Measurements from ENCODE around the gene RLN3. TPM values are rescaled to one million over a fixed set of nuclear protein-coding genes. Genes with fewer than 3 reads are reported as not detected.

The RLN3 gene
- total and polyA plus RNA-seq, 9 of the 15 experiments (the other 6 are each of a cell fraction or from before 2014, with no cell fraction given) = 0.31 to 1.2 (median 0.71) TPM; not detected in 6

GRCh38 chr19:14073261-14073924 lies 45.4 kb downstream of the RLN3 start (continued):
- peak; percentile 56 for TF ChIP-seq MYC (IDR thresholded peaks at IDR 0.05; ENCODE audit: low read depth, low read length)
- no peak for TF ChIP-seq MYC (CRISPR knock-in tag; IDR thresholded peaks at IDR 0.05; ENCODE audit: borderline replicate concordance, low read depth)
- TF ChIP-seq, protein P1, sequence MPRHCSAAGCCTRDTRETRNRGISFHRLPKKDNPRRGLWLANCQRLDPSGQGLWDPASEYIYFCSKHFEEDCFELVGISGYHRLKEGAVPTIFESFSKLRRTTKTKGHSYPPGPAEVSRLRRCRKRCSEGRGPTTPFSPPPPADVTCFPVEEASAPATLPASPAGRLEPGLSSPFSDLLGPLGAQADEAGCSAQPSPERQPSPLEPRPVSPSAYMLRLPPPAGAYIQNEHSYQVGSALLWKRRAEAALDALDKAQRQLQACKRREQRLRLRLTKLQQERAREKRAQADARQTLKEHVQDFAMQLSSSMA (CRISPR knock-in tag; IDR thresholded peaks at IDR 0.05) = no peak
- TF ChIP-seq, protein P2, sequence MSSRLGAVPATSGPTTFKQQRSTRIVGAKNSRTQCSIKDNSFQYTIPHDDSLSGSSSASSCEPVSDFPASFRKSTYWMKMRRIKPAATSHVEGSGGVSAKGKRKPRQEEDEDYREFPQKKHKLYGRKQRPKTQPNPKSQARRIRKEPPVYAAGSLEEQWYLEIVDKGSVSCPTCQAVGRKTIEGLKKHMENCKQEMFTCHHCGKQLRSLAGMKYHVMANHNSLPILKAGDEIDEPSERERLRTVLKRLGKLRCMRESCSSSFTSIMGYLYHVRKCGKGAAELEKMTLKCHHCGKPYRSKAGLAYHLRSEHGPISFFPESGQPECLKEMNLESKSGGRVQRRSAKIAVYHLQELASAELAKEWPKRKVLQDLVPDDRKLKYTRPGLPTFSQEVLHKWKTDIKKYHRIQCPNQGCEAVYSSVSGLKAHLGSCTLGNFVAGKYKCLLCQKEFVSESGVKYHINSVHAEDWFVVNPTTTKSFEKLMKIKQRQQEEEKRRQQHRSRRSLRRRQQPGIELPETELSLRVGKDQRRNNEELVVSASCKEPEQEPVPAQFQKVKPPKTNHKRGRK (tag; IDR thresholded peaks at IDR 0.05) = no peak
- TF ChIP-seq STAT5A (IDR thresholded peaks at IDR 0.05; ENCODE audit: borderline replicate concordance, low read length) = no peak
- TF ChIP-seq, protein P3, sequence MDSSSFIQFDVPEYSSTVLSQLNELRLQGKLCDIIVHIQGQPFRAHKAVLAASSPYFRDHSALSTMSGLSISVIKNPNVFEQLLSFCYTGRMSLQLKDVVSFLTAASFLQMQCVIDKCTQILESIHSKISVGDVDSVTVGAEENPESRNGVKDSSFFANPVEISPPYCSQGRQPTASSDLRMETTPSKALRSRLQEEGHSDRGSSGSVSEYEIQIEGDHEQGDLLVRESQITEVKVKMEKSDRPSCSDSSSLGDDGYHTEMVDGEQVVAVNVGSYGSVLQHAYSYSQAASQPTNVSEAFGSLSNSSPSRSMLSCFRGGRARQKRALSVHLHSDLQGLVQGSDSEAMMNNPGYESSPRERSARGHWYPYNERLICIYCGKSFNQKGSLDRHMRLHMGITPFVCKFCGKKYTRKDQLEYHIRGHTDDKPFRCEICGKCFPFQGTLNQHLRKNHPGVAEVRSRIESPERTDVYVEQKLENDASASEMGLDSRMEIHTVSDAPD (CRISPR knock-in tag; IDR thresholded peaks at IDR 0.05) = no peak
- no peak for TF ChIP-seq ESRRA (IDR thresholded peaks at IDR 0.05; ENCODE audit: borderline replicate concordance, low read depth)
- TF ChIP-seq PURB (CRISPR knock-in tag; IDR thresholded peaks at IDR 0.05; ENCODE audit: low read depth) = no peak
- TF ChIP-seq, protein P4, sequence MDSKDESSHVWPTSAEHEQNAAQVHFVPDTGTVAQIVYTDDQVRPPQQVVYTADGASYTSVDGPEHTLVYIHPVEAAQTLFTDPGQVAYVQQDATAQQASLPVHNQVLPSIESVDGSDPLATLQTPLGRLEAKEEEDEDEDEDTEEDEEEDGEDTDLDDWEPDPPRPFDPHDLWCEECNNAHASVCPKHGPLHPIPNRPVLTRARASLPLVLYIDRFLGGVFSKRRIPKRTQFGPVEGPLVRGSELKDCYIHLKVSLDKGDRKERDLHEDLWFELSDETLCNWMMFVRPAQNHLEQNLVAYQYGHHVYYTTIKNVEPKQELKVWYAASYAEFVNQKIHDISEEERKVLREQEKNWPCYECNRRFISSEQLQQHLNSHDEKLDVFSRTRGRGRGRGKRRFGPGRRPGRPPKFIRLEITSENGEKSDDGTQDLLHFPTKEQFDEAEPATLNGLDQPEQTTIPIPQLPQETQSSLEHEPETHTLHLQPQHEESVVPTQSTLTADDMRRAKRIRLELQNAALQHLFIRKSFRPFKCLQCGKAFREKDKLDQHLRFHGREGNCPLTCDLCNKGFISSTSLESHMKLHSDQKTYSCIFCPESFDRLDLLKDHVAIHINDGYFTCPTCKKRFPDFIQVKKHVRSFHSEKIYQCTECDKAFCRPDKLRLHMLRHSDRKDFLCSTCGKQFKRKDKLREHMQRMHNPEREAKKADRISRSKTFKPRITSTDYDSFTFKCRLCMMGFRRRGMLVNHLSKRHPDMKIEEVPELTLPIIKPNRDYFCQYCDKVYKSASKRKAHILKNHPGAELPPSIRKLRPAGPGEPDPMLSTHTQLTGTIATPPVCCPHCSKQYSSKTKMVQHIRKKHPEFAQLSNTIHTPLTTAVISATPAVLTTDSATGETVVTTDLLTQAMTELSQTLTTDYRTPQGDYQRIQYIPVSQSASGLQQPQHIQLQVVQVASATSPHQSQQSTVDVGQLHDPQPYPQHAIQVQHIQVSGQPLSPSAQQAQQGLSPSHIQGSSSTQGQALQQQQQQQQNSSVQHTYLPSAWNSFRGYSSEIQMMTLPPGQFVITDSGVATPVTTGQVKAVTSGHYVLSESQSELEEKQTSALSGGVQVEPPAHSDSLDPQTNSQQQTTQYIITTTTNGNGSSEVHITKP (IDR thresholded peaks at IDR 0.05; ENCODE audit: partially characterized antibody) = no peak
- TF ChIP-seq MTA1 (IDR thresholded peaks at IDR 0.05; ENCODE audit: borderline replicate concordance) = no peak
- TF ChIP-seq SMAD2 (IDR thresholded peaks at IDR 0.05; ENCODE audit: low read depth, low read length) = no peak
- no peak for TF ChIP-seq BRD4 (IDR thresholded peaks at IDR 0.05)
- no peak for TF ChIP-seq NCOR1 (IDR thresholded peaks at IDR 0.05)
- TF ChIP-seq ZFP91 (CRISPR knock-in tag; IDR thresholded peaks at IDR 0.05) = no peak
- no peak for TF ChIP-seq DACH1 (IDR thresholded peaks at IDR 0.05; ENCODE audit: partially characterized antibody)
- TF ChIP-seq NRF1 (conservative IDR thresholded peaks at IDR 0.05 in 1 of 2, IDR thresholded peaks at IDR 0.05 in 1 of 2) = peak; percentile 78 to 82
- TF ChIP-seq CHD4 (IDR thresholded peaks at IDR 0.05; ENCODE audit: insufficient read depth, insufficient replicate concordance, low read depth, low read length, poor library complexity, severe bottlenecking) = no peak
- no peak for TF ChIP-seq PHF20 (IDR thresholded peaks at IDR 0.05; ENCODE audit: partially characterized antibody)
- no peak for TF ChIP-seq ZC3H4 (CRISPR knock-in tag; IDR thresholded peaks at IDR 0.05; ENCODE audit: borderline replicate concordance)
- TF ChIP-seq XRCC4 (IDR thresholded peaks at IDR 0.05; ENCODE audit: extremely low read depth, insufficient read depth, insufficient read length) = no peak

Data from K562 (cell line).